GM19099 (cell line): ENCODE data around the gene FKBP7.

Experiments used
- POLR2A ChIP-seq: IDR thresholded peaks from 3 replicates; pipeline ENCODE4 v1.6.1; 2011; ENCODE audit warnings: low read depth; ENCODE audit not compliant: insufficient read length; ENCODE audit errors: extremely low read depth

Gene FKBP7

GRCh38 chr2:178478439-178479274, at the start of gene FKBP7:
Gene FKBP7, minus strand, starts transcription at chr2:178478600. Its CDS starts 101 bp downstream, at chr2:178478499.
- TF ChIP-seq POLR2A = peak; percentile 78

GRCh38 chr2:178527592-178527991, 49.2 kb upstream of the FKBP7 start:
- no peak for TF ChIP-seq POLR2A

- no peak for TF ChIP-seq POLR2A
These were observed 47.9 kb upstream of the FKBP7 start for GRCh38 chr2:178526256-178526655.

GRCh38 chr2:178523596-178524134, 45.3 kb upstream of the FKBP7 start:
- TF ChIP-seq POLR2A = no peak

GRCh38 chr2:178522950-178523595, 44.7 kb upstream of the FKBP7 start:
- TF ChIP-seq POLR2A = peak; percentile 80

GRCh38 chr2:178521304-178522150, 43.1 kb upstream of the FKBP7 start:
- no peak for TF ChIP-seq POLR2A

- no peak for TF ChIP-seq POLR2A
These were observed 39.1 kb upstream of the FKBP7 start for GRCh38 chr2:178517496-178517895.

GRCh38 chr2:178514664-178515063, 36.3 kb upstream of the FKBP7 start:
- TF ChIP-seq POLR2A = no peak

GRCh38 chr2:178513876-178514275, 35.5 kb upstream of the FKBP7 start:
- no peak for TF ChIP-seq POLR2A

GRCh38 chr2:178512484-178512883, 34.1 kb upstream of the FKBP7 start:
- TF ChIP-seq POLR2A = no peak

GRCh38 chr2:178510384-178510783, 32.0 kb upstream of the FKBP7 start:
- TF ChIP-seq POLR2A = no peak

- no peak for TF ChIP-seq POLR2A
These were observed 30.2 kb upstream of the FKBP7 start for GRCh38 chr2:178508646-178509045.

GRCh38 chr2:178506949-178507348, 28.5 kb upstream of the FKBP7 start:
- no peak for TF ChIP-seq POLR2A

GRCh38 chr2:178506524-178506923, 28.1 kb upstream of the FKBP7 start:
- no peak for TF ChIP-seq POLR2A

GRCh38 chr2:178506101-178506500, 27.7 kb upstream of the FKBP7 start:
- TF ChIP-seq POLR2A = no peak

GRCh38 chr2:178502751-178503150, 24.4 kb upstream of the FKBP7 start:
- TF ChIP-seq POLR2A = no peak

GRCh38 chr2:178499640-178500039, 21.2 kb upstream of the FKBP7 start:
- no peak for TF ChIP-seq POLR2A
